ENCODE results near the gene NUB1.

The NUB1 gene

DNA sequence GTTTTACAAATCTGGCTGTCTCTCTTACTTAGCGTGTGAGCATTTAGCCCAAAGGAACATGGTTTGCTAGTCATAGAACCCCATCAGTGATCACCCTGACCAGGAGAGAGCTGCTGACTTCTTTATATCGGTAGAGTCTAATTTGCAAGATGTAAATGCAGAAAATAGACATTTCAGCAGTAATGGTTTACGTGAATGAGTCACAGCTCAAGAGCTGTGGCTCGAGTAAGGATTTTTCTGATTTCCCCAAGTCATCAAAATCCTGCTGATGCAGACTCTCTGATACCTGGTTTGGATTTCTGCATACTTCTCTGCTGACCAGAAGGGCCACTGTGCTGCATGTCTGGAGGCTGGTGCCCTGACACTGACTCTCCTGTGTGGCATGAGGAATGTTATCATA is 25.7 kb downstream of the NUB1 start:
- no peak overlapping the region for H3K4me3 ChIP-seq (ENCODE audit: low read depth, low read length)
- no peaks in the 10 kb centered on the region for H3K27me3 ChIP-seq (ENCODE audit: control insufficient read depth, insufficient read depth, low read length)
- no peaks in the 10 kb centered on the region for H3K9me3 ChIP-seq (ENCODE audit: control insufficient read depth, insufficient read depth, low read length)
- H3K9ac ChIP-seq (ENCODE audit: low read depth, low read length): no peak overlapping the region
- H3K4me1 ChIP-seq (ENCODE audit: control insufficient read depth, insufficient read depth, low read length): peaks cover 5% of the 10 kb centered on the region
- no peak overlapping the region for H3K27ac ChIP-seq (ENCODE audit: low read depth, low read length)
- H3K36me3 ChIP-seq (ENCODE audit: control insufficient read depth, insufficient read depth, low read length): peaks cover 16% of the 10 kb centered on the region

DNA sequence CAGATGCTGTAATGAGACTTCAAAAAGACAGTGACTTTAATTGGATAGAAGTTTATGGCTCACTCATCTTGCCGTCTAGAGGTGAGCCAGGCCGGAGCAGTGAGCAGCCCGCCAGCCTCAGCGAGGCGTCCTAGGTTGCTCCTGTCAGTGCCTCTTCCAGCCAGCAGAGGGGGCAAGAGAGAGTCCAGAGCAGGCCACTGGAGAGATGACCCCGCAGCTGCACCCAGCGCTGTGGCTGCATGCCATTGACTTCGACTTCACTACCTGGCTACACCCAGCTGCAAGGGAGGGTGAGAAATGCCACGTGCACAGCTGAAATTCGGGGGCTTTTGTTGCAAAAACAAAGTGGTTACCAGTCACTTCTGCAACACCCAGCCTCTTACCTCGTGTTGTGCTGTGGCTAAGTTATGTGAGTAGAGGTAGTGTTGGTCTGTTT is 26.5 kb downstream of the NUB1 start:
- Histone ChIP-seq H3K9ac (ENCODE audit: low read depth, low read length) (no peak overlapping the region), H3K4me3 (ENCODE audit: low read depth, low read length) (no peak overlapping the region), H3K27me3 (ENCODE audit: control insufficient read depth, insufficient read depth, low read length) (no peaks in the 10 kb centered on the region), H3K4me1 (ENCODE audit: control insufficient read depth, insufficient read depth, low read length) (peaks cover 14% of the 10 kb centered on the region), H3K9me3 (ENCODE audit: control insufficient read depth, insufficient read depth, low read length) (no peaks in the 10 kb centered on the region), H3K36me3 (ENCODE audit: control insufficient read depth, insufficient read depth, low read length) (0 out of 2 replicates have a peak, but pooled peaks cover 10% of the 10 kb centered on the region), H3K27ac (ENCODE audit: low read depth, low read length) (no peak overlapping the region)

DNA sequence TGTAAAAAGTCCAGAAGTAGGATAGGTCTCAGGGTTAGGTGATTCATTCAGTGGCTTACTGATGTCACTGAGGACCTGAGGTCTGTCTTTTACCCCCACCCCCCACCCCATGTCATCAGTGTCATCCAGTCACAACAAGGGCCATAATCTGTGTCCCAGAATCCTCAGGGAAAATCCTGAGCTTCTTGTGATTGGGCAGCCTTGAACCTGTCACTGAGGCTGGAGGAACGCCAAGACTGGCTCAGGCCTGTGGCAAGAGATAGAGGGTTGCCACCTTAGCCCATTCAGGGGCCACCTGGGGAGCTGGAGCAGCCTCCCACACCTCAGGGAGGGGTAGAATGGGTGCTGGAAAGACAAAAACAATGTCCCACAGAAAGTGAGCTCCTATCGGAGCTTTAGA is 29.7 kb downstream of the NUB1 start:
- H3K27me3 ChIP-seq (ENCODE audit: control insufficient read depth, insufficient read depth, low read length): no peaks in the 10 kb centered on the region
- peaks cover 21% of the 10 kb centered on the region for H3K4me1 ChIP-seq (ENCODE audit: control insufficient read depth, insufficient read depth, low read length)
- H3K9me3 ChIP-seq (ENCODE audit: control insufficient read depth, insufficient read depth, low read length): no peaks in the 10 kb centered on the region
- H3K36me3 ChIP-seq (ENCODE audit: control insufficient read depth, insufficient read depth, low read length): peaks cover 15% of the 10 kb centered on the region; the same call in 1 of the 2 replicates
- no peak overlapping the region for H3K9ac ChIP-seq (ENCODE audit: low read depth, low read length)
- H3K4me3 ChIP-seq (ENCODE audit: low read depth, low read length): no peak overlapping the region
- no peak overlapping the region for H3K27ac ChIP-seq (ENCODE audit: low read depth, low read length)

DNA sequence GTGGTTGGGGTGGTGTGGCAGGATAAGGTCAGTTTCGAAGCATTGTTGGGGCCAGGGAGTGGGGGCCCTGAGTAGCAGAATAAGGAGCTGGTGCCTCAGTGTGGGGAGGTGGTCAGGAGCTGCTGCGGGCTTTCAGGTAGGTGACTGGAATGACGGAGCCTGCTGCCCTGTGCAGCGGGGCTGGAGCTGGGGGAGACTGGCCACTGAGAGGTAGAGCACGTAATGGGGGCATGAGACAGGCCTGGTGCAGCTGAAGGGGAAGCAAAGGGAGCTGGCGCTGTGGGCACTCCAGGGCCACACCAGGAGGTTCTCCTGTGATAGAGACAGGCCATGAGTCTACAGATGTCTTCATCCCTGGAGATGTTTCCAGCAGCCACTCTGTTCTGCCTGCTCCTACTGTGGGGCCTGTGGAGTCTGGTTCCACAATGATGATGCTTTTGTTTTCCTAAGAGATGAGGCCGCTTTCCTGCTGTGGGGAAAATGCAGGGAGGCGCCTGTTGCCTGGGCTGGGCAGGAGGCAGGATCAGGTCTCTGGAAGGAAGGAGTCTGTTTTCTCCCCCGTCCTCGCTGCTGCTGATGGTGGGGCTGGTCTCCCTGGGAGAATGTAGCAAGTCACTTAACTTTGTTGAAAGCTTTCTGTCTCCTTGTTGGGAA is 31.1 kb downstream of the NUB1 start:
- H3K36me3 ChIP-seq (ENCODE audit: control insufficient read depth, insufficient read depth, low read length): peaks cover 22% of the 10 kb centered on the region; the same call in 1 of the 2 replicates
- H3K9ac ChIP-seq (ENCODE audit: low read depth, low read length): no peak overlapping the region
- H3K4me3 ChIP-seq (ENCODE audit: low read depth, low read length): no peak overlapping the region
- peak overlapping the region; percentile 14 for H3K27ac ChIP-seq (ENCODE audit: low read depth, low read length)
- peaks cover 21% of the 10 kb centered on the region for H3K4me1 ChIP-seq (ENCODE audit: control insufficient read depth, insufficient read depth, low read length)
- H3K9me3 ChIP-seq (ENCODE audit: control insufficient read depth, insufficient read depth, low read length): no peaks in the 10 kb centered on the region
- no peaks in the 10 kb centered on the region for H3K27me3 ChIP-seq (ENCODE audit: control insufficient read depth, insufficient read depth, low read length)

DNA sequence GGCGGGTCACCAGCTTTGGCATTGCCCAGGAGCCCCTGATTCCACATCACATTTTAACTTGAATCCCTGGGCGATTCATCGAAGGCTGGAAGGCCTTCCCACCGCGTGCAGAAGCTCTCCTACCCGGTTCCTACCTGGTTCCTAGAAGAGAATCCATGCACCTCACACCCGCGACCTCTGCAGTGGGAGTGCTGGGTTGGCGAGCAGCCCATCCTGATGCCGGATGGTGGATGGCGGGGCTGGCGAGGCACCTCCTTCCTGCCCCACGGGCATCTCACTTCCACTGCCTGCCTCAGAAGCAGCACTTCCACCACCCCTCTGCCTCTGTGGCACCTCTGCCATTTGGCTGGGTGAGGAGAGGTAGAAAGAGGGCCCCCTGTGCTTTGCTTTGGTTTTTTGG is 32.0 kb downstream of the NUB1 start:
- H3K9ac ChIP-seq (ENCODE audit: low read depth, low read length): no peak overlapping the region
- H3K4me3 ChIP-seq (ENCODE audit: low read depth, low read length): no peak overlapping the region
- no peaks in the 10 kb centered on the region for H3K9me3 ChIP-seq (ENCODE audit: control insufficient read depth, insufficient read depth, low read length)
- H3K27me3 ChIP-seq (ENCODE audit: control insufficient read depth, insufficient read depth, low read length): no peaks in the 10 kb centered on the region
- H3K36me3 ChIP-seq (ENCODE audit: control insufficient read depth, insufficient read depth, low read length): peaks cover 18% of the 10 kb centered on the region; the same call in 1 of the 2 replicates
- H3K4me1 ChIP-seq (ENCODE audit: control insufficient read depth, insufficient read depth, low read length): peaks cover 18% of the 10 kb centered on the region
- H3K27ac ChIP-seq (ENCODE audit: low read depth, low read length): no peak overlapping the region

DNA sequence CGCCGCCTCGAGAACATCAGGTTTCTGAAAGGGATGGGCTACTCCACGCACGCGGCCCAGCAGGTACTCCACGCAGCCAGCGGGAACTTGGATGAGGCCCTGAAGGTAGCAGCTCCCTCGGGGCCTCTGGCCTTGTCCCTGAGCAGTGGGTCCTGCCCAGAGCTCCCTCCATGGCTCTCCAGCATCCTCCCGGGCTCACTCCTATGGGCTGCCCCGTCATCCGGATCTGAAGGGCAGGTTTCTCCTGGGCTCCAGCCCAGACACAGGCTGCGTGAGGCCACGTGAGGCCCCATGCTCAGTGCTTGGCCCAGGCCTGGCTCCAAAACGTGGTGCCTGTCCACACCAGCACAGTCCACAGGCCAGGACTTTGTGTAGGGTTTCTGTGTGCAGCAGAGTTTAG is 32.5 kb downstream of the NUB1 start:
- peaks cover 16% of the 10 kb centered on the region; the same call in 1 of the 2 replicates for H3K36me3 ChIP-seq (ENCODE audit: control insufficient read depth, insufficient read depth, low read length)
- no peak overlapping the region for H3K4me3 ChIP-seq (ENCODE audit: low read depth, low read length)
- no peak overlapping the region for H3K27ac ChIP-seq (ENCODE audit: low read depth, low read length)
- H3K9ac ChIP-seq (ENCODE audit: low read depth, low read length): no peak overlapping the region
- H3K27me3 ChIP-seq (ENCODE audit: control insufficient read depth, insufficient read depth, low read length): no peaks in the 10 kb centered on the region
- peaks cover 18% of the 10 kb centered on the region for H3K4me1 ChIP-seq (ENCODE audit: control insufficient read depth, insufficient read depth, low read length)
- no peaks in the 10 kb centered on the region for H3K9me3 ChIP-seq (ENCODE audit: control insufficient read depth, insufficient read depth, low read length)

DNA sequence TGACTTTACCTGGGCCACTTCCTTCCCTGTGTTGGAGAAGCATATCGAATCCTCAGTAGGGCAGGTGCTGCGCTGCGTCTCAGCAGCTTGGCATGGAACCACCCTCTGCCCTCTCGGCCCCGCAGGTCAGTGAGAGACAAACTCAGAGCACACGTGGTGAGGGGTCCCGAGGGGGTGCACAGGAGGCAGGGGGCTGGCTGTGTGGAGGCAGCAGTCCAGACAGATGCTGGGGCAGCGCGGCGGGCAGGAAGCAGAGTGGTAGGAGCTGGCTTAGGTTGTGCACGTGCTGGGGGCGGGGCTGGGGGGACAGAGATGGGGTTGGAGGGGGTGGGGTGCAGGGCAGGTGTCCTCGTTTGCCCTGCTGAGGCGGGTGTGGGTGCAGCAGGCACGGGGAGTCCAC is 33.1 kb downstream of the NUB1 start:
- Histone ChIP-seq H3K9ac (ENCODE audit: low read depth, low read length) (no peak overlapping the region), H3K36me3 (ENCODE audit: control insufficient read depth, insufficient read depth, low read length) (peaks cover 13% of the 10 kb centered on the region; the same call in 1 of the 2 replicates), H3K27me3 (ENCODE audit: control insufficient read depth, insufficient read depth, low read length) (no peaks in the 10 kb centered on the region), H3K4me3 (ENCODE audit: low read depth, low read length) (no peak overlapping the region), H3K9me3 (ENCODE audit: control insufficient read depth, insufficient read depth, low read length) (no peaks in the 10 kb centered on the region), H3K27ac (ENCODE audit: low read depth, low read length) (no peak overlapping the region), H3K4me1 (ENCODE audit: control insufficient read depth, insufficient read depth, low read length) (peaks cover 18% of the 10 kb centered on the region)

DNA sequence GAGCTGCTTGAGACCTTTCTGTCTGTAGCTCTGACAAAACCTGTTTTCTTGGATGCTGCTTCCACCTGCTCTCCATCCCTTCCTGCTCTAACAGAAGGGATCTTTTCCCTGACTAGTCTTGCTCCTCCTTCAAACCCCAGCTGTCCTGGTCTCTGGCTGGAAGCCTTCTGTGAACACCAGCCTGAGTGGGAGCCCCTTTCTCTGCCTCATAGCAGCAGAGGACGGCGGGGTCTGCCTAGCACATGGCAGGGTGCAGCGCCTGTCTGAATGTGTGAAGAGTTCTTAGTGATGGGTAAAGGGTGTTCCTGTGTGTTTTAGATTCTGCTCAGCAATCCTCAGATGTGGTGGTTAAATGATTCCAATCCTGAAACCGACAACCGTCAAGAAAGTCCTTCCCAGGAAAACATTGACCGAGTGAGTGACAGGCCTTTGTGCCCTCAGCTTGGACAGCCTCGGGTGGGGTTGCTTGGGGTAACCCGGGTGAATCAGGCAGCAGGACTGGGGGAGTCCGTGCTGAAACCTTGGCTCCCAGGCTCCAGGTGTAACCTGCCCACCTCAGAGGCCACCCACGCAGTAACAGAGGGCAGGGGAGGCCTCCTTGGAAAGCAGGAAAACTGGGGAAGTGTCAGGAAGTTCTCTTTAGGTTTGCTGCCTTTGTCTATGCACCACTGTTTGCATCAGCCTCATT is 34.1 kb downstream of the NUB1 start:
- Histone ChIP-seq H3K4me3 (ENCODE audit: low read depth, low read length) (no peak overlapping the region), H3K9ac (ENCODE audit: low read depth, low read length) (no peak overlapping the region), H3K36me3 (ENCODE audit: control insufficient read depth, insufficient read depth, low read length) (peaks cover 12% of the 10 kb centered on the region; the same call in 1 of the 2 replicates), H3K9me3 (ENCODE audit: control insufficient read depth, insufficient read depth, low read length) (no peaks in the 10 kb centered on the region), H3K27me3 (ENCODE audit: control insufficient read depth, insufficient read depth, low read length) (no peaks in the 10 kb centered on the region), H3K27ac (ENCODE audit: low read depth, low read length) (no peak overlapping the region), H3K4me1 (ENCODE audit: control insufficient read depth, insufficient read depth, low read length) (peaks cover 19% of the 10 kb centered on the region)

DNA sequence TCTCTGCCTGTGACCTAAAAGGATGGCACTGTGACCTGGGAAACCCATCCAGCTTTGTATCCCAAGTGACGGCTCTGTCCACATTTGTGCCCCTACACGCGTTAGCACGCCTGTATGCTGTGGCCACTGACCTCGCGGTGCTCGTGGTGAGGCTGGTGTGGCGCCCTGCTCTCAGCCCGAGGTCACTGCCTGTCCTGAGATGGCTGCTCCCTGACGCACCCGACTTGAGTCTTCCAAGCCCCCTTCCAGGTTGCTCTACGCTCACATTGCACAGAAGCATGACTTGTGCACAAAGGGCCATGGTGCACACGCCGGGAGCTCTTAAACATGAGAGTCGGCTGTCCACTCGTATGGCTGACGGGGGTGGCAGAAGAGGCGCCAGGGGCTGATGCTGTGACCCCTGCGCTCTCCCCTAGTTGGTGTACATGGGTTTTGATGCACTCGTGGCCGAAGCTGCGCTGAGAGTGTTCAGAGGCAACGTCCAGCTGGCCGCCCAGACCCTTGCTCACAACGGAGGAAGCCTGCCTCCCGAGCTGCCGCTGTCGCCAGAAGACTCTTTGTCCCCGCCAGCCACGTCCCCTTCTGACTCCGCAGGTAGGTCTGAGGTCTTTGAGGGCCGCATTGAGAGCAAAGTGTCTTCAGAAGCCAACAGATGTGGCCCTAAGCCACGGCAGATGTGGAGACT is 34.7 kb downstream of the NUB1 start:
- Histone ChIP-seq H3K4me3 (ENCODE audit: low read depth, low read length) (no peak overlapping the region), H3K36me3 (ENCODE audit: control insufficient read depth, insufficient read depth, low read length) (peaks cover 12% of the 10 kb centered on the region; the same call in 1 of the 2 replicates), H3K9ac (ENCODE audit: low read depth, low read length) (no peak overlapping the region), H3K27ac (ENCODE audit: low read depth, low read length) (no peak overlapping the region), H3K4me1 (ENCODE audit: control insufficient read depth, insufficient read depth, low read length) (peaks cover 24% of the 10 kb centered on the region), H3K27me3 (ENCODE audit: control insufficient read depth, insufficient read depth, low read length) (peaks cover under 1% of the 10 kb centered on the region; the same call in 1 of the 2 replicates), H3K9me3 (ENCODE audit: control insufficient read depth, insufficient read depth, low read length) (no peaks in the 10 kb centered on the region)

DNA sequence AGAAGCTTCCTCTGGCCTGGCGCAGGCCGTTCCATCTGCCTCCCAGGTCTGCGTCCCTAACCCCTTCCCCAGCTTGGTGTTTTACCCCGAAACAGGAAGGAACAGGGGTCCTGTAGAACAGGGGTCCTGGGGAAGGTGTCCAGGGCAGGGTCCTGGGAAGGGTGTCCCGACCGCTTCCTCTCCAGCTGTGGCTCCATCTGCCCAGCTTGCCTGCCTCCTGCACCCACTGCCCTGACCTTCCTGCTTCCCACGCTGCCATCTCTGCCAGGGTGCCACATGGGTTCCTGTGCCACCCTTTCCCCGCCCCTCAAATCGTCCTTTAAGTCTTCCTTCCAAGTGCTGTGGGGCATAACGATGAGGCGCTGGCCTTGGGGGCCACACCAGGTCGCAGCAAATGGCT is 35.8 kb downstream of the NUB1 start:
- H3K27ac ChIP-seq (ENCODE audit: low read depth, low read length): no peak overlapping the region
- peaks cover 21% of the 10 kb centered on the region for H3K4me1 ChIP-seq (ENCODE audit: control insufficient read depth, insufficient read depth, low read length)
- no peaks in the 10 kb centered on the region for H3K9me3 ChIP-seq (ENCODE audit: control insufficient read depth, insufficient read depth, low read length)
- peaks cover 12% of the 10 kb centered on the region; the same call in 1 of the 2 replicates for H3K36me3 ChIP-seq (ENCODE audit: control insufficient read depth, insufficient read depth, low read length)
- H3K27me3 ChIP-seq (ENCODE audit: control insufficient read depth, insufficient read depth, low read length): peaks cover 11% of the 10 kb centered on the region
- H3K9ac ChIP-seq (ENCODE audit: low read depth, low read length): no peak overlapping the region
- H3K4me3 ChIP-seq (ENCODE audit: low read depth, low read length): no peak overlapping the region

DNA sequence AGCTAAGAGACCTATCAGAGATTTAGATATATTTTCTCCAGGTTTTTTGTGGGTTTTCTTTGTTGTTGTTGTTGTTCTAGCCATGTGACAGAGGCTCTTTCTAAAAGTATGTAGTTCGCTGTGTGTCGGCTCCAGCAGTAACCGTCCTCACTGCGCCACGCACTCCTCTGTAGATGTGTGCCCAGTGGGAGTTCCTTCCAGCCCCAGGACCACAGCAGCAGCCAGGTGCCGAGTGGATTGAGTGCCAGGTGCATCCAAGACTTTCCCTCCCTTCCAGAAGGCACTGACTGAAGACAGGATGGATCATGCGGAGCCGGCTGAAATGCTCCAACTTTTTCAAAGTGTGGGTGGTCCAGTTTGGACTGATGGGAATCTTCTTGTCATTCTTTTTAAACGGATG is 36.4 kb downstream of the NUB1 start:
- Histone ChIP-seq H3K27me3 (ENCODE audit: control insufficient read depth, insufficient read depth, low read length) (peaks cover 16% of the 10 kb centered on the region), H3K36me3 (ENCODE audit: control insufficient read depth, insufficient read depth, low read length) (peaks cover 12% of the 10 kb centered on the region; the same call in 1 of the 2 replicates)

More for the DNA sequence above, 36.4 kb downstream of the NUB1 start:
- Histone ChIP-seq H3K9me3 (ENCODE audit: control insufficient read depth, insufficient read depth, low read length) (no peaks in the 10 kb centered on the region), H3K27ac (ENCODE audit: low read depth, low read length) (no peak overlapping the region), H3K4me3 (ENCODE audit: low read depth, low read length) (no peak overlapping the region), H3K4me1 (ENCODE audit: control insufficient read depth, insufficient read depth, low read length) (peaks cover 15% of the 10 kb centered on the region; the same call in 1 of the 2 replicates), H3K9ac (ENCODE audit: low read depth, low read length) (no peak overlapping the region)

Measured in HUES48 (cell line).